D721Med (cell line): ENCODE data around the gene NGFR.

Source experiments
- DNase-seq: peaks from one replicate; pipeline ENCODE4 v3.0.0; 2011; ENCODE audit warnings: low spot score; ENCODE audit not compliant: insufficient read length
- FAIRE-seq: peaks from 2 replicates; lab custom pipeline; 2011; peaks lifted over from hg19 to GRCh38; lab: Jason Lieb, UNC
- TF ChIP-seq, protein P1 (sequence below): IDR thresholded peaks from 2 replicates; pipeline ENCODE4 v1.5.1; 2012; ENCODE audit warnings: mild to moderate bottlenecking, control low read depth; ENCODE audit not compliant: insufficient read depth; ENCODE audit errors: missing control alignments

Gene NGFR

DNA sequence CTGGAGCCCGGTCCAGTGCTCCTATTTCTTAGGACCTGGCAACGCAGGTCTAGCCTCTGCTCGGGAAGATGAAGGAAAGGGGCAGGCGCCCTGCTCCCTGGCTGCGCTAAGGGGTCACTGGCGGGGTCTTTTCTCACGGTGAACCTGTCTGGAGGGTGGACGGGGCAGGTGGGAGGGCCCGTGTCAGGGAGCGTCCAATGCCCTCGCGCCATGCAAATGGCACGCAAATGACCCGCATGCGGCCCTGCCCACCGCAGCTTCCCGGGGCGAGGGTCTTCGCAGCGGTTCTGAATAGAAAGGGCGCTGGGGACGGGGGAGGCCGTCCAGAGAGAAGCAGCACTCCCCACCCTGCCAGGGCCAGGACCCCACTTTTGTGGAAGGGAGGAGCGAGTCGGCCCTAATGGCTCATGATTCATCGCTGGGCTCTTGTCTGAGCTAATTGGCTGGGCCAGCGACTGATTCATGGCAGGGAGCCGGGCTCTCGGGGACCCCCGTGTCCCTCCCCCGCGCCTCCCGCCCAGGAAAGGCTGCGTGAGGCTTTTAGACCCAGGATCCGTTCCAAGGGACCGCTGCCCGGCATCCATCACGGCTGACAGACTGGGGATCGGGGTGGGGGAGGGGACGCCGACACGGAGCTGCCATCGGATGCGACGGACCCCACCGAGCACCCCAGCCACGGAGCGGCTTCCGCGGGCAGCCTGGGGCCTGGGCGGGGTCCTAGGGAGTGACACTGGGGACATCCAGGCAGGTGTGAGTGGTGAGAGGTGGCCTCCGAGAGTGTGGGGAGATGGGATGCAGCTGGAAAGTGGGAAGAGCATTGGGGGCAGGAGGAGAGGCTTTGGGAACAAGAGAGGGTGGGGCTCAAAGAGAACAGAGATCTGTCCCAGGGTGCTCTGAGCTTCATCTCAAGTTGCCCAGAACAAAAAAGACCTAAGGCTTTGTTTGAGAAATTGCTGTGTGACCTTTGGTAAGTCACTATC is 25.0 kb upstream of the NGFR start:
- FAIRE-seq: no peak
- DNase-seq: no peak
- TF ChIP-seq, protein P1, sequence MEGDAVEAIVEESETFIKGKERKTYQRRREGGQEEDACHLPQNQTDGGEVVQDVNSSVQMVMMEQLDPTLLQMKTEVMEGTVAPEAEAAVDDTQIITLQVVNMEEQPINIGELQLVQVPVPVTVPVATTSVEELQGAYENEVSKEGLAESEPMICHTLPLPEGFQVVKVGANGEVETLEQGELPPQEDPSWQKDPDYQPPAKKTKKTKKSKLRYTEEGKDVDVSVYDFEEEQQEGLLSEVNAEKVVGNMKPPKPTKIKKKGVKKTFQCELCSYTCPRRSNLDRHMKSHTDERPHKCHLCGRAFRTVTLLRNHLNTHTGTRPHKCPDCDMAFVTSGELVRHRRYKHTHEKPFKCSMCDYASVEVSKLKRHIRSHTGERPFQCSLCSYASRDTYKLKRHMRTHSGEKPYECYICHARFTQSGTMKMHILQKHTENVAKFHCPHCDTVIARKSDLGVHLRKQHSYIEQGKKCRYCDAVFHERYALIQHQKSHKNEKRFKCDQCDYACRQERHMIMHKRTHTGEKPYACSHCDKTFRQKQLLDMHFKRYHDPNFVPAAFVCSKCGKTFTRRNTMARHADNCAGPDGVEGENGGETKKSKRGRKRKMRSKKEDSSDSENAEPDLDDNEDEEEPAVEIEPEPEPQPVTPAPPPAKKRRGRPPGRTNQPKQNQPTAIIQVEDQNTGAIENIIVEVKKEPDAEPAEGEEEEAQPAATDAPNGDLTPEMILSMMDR: no peak

DNA sequence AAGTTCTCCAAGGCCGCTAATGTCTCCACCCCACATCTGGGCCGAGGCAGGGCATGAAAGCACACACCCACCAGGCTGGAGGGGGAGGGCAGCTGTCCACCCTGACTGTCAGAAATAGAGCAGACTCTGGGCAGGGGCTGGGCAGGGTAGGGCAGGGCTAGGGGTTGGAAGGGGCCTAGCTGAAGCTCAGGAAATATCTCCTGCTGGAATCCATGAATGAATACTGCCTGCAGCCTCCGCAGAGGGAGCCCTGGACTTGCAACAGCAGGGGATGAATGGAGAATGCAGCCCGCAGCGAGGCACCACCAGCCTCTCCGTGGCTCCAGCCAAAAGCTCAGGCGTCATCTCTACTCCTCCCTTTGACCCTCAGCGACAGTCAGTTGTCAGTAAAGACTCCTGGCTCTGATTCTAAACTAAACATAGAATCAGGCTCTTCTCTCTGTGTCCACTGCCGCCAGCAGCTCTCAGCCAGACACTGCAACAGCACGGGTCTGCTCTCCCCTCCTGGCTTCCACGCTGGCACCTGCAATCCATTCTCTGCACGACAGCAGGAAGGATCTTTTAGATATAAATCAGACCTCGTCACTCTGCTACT is 23.9 kb upstream of the NGFR start:
- FAIRE-seq (no peak), DNase-seq (no peak)
- TF ChIP-seq, protein P1: no peak

DNA sequence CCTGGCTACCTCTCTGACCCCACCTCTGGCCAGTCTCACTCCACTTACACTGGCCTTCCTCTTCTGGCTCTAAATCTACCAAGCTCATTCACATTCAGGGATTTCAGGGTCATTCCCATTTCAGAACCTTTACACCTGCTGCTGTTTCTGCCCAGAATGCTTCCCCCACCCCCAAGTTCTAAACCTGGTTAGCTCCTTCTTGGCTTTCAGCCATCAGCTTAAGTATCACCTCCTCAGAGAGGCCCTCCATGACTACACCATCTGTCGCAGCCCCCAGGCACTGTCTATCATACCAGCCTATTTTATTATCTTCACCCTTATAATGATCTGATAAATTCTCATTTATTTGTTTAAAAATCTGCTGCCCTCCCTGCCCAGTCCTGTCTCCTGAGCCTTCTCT is 23.3 kb upstream of the NGFR start:
- TF ChIP-seq, protein P1: no peak
- DNase-seq (no peak), FAIRE-seq (no peak)

DNA sequence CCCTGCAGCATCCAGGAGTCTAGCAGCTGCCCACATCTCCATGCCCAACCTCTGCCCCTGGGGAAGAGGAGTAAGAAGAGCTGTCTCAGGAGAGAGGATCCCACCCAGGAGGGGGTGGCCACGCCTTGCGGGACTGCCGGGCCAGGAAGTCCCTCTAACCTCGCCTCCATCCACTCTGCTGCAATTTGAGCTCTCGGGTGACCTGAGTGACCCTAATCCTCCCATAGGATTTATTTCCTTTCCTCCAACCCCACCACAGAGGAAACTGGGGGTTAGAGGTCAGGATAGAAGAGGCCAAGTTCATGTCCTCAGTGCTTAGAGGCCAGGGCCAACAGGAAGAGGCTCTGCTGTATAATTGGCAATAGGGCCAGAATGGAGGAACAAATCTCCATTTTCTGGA is 22.6 kb upstream of the NGFR start:
- DNase-seq: no peak
- no peak for FAIRE-seq
- TF ChIP-seq, protein P1: no peak

DNA sequence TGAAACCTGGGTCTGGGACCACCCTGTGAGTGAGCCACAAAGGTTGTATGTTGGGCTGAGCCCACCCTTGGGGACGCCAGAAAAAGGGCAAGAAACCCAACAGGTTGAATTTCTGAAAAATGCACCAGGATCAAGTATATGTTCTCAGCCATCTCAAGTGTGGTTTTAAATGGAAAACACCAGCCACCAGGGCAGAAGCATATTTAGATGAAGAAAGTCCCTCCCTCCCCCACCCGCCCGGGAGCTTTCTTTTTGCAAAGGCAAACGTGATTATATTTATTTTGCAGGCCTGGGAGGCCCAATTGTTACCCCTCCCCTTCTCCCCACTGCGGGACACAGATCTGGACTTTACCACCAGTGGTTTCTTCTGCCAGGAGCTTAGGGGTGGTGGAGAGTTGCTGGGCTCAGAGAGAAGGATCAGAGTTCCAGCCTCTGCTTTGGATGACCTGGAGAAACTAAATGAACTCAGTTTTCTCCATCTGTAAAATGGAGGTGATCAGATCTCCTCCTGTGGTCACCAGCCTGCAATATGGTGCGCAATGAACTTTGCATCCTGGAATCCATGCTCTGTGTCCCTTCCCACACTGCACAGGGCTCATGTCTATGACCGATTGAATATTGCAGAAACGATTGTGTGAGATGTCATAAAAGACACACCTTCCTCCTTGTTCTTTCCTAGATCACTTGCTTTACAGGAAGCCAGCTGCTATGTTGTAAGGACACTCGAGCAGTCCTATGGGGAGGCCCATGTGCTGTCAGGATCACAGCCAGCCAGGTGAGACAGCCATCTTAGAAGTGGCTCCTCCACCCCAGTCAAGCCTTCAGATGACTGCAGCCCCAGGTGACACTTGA is 21.0 kb upstream of the NGFR start:
- DNase-seq: no peak
- FAIRE-seq: no peak
- TF ChIP-seq, protein P1: no peak

DNA sequence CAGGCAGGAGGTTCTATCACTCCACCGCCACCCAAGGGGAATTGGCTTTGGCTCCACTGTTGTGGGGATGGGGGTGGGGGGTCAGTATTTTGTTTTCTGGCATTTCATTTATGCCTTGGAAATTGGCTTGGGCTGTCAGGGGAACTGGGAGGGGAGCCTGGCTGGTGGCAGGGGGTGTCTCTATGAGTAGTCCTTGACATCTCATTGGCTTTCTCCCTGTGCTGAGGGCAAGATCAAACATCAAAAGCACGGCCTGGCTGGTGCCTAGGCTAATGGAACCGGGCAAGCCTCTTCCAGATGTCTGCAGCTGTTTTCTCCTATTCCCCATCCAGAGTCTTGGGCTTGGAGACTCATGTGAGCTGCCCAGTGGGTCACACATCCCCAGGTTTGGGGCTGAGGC is 17.4 kb upstream of the NGFR start:
- TF ChIP-seq, protein P1: no peak
- no peak for DNase-seq
- FAIRE-seq: no peak
